ENCODE data around the gene SLC26A9.

The SLC26A9 gene

DNA sequence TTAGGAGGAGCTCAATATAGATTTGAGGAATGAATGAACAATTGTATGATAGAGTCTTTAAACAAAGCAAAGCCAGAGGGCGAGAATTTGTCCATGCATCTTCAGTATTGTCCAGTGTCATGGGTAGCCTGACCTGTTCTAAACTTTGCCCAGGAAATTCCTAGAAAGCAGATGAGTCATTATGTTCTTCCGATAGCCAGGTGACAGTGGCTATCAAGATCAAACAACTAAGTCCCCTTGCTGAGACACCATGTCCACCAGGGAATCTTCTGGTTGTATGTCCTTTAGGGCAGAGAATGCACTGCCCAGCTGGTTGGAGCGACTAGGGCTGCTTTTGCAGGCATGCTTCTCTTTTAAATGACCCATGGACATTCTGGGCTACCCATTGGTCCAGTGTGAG, 1.8 kb upstream of the SLC26A9 start:
- DNase-seq = no peak

DNA sequence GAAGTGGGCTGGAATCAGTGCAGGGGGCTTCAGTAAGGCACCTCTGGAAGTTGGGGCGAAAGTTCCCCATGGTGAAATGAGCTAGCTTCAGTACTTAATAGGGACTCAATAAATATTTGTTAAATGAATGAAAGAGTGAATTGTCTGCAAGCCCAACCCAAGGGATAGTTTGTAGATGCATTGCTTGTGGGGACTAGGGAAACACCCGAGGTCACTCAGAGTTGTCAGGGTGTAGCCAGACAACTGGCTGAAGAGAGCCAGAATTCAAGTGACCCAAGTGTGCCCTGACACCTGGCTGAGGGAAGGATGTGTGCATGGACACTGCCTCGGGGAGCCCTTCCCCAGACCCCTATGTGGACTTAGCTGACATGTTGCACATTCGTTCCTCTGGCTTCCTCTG, 1.3 kb upstream of the SLC26A9 start:
- DNase-seq = no peak

DNA sequence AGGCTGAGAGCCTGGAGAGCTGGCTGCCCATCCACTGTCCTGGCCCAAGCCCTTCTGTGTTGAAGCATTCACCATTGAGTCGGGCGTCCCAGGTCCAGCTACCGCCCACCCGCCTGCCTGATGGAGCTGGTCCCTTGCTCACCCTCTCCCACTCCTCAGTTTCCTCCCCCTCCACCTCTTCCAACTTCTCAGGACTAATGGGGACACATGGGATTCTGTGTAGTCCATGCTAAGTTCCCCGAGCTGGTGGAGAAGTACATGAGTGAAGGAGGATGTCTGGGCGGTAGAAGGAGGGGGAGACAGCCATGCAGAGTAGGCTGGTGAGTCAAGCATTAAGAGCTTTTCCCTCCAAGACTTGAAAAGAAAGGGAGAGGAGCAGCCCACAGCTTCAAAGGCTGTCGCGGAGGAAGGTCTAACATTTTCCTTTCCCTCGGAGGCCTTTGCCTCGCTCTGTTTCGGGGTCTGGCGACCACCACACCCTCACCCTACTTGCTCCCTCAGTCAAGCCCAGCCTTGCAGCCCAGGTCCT, 561 bp downstream of the SLC26A9 start:
- no peak for DNase-seq

- no peak for DNase-seq
Measured at GRCh38 chr1:205940710-205941109, 2.5 kb downstream of the SLC26A9 start.

GRCh38 chr1:205939690-205940330, 3.4 kb downstream of the SLC26A9 start:
- no peak for DNase-seq

GRCh38 chr1:205938682-205939081, 4.6 kb downstream of the SLC26A9 start:
- DNase-seq = no peak

- no peak for DNase-seq
Measured at GRCh38 chr1:205936846-205937586, 6.2 kb downstream of the SLC26A9 start.

- no peak for DNase-seq
Measured at GRCh38 chr1:205936311-205936710, 6.9 kb downstream of the SLC26A9 start.

GRCh38 chr1:205935869-205936268, 7.4 kb downstream of the SLC26A9 start:
- no peak for DNase-seq

DNA sequence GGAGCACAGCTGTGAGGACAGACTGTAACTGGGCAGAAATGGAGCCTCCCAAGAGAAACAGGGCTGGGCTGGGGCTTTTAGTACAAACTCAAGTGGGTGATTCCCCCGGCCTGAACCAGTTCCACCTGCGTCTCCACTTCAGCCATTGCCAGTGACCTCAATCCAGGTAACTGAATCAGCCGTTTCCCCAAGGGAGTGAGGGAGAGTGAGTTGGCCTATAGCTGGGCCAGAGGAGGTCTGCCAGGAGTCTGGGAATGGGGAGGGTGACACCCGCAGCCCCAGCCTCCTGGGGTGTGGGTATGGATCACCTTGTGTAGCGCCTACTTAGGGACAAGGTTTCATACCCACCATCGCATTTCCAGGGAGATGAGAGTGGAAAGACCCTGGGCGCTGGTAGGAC, 8.5 kb downstream of the SLC26A9 start:
- DNase-seq = no peak

GRCh38 chr1:205933671-205934618, 9.3 kb downstream of the SLC26A9 start:
- DNase-seq = no peak

- DNase-seq = no peak
Measured at GRCh38 chr1:205932776-205933175, 10.5 kb downstream of the SLC26A9 start.

DNA sequence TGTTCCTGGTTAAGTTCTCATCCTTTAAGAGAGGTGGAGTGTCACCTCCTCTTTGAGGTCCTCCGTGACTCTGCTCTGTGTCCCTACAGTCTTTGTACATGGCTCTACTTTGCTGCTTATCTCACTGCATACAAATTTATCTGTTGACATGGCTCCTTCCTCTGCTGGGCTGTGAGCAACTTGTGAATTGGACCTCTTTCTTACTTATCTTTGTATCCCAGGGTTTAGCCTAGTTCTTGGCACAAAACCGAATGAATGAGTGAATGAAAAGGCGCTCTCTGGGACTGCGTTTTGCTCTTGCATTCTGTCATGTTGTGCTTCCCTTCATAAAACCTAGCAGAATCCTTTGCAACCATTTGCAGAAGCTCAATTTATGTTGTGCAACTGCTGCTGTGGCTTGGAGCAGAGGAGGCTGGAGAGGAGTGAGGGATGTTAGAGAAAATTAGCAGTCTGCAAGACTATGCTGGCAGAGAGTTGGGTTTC, 12.4 kb downstream of the SLC26A9 start:
- DNase-seq = no peak

DNA sequence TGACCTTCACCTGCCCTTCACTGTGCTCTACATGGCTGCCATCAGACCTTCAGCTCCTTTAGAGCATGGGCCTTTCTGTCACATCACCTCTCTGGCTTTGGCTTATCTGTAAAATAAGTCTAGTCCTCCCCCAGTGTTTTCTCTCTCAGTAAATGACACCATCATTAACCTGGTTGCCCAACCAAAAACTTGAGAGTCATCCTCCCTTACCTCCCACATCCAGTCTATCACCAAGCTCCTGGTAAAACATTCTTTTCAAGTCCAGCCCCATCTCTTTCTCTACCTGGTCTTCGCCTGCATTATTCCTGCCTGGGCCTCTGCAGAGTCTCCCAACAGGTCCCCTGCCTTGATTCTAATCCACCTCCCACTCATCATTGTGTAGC, 13.1 kb downstream of the SLC26A9 start:
- DNase-seq = no peak

DNA sequence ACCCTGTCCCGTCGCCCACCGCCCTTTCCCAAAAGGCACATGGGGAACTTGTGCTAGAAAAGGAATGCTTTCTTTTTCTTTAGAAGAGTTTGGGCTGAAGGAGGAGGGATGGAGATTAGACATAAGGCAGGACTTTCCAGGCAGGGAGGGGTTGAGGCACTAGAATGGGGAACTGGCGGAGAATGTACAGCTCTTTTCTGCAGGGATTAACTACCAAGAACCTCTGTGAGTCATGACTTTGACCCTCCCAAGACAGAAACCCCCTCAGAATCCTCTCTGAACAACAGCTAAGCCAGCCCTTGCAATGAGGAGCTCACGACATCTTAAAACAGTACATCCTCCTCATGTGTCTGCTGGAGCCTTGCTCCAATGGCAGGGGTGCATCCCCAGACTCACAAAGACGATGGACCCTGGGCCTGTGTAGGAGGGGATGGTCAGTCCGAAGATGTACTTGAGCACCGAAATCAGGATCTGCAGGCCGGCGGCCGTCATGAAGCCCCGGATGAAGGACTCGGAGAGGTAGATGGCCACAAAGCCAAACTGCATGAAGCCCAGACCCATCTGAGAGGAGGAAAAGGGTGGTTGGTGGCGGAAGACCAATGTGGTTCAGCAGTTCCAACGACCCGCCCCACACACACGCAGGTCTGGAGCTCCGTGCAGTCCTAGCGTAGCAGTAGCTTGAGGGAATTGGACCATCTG, 13.6 kb downstream of the SLC26A9 start:
- no peak for DNase-seq

DNA sequence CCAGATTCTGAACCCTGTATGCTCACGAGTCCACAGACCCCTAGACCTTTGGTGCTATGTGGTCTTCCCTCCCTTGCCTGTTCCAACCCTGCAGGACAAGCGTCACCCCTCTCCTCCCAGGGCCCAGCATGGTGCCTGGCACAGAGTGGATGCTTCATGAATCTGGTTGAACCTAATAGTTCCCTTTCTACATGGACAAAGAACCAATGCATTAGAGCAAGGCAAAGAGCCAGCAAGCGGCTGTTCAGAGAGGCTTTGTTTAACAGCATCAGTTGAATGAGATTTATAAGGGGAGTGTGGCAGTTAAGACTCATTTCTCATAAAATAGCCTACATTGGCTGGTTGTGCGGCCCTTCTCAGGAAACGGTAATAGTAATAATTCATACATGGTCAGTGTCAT, 14.9 kb downstream of the SLC26A9 start:
- DNase-seq = no peak

GRCh38 chr1:205927676-205928075, 15.6 kb downstream of the SLC26A9 start:
- DNase-seq = no peak

- no peak for DNase-seq
Measured at GRCh38 chr1:205927247-205927646, 16.0 kb downstream of the SLC26A9 start.

- DNase-seq = no peak
Measured at GRCh38 chr1:205926636-205927035, 16.6 kb downstream of the SLC26A9 start.

DNA sequence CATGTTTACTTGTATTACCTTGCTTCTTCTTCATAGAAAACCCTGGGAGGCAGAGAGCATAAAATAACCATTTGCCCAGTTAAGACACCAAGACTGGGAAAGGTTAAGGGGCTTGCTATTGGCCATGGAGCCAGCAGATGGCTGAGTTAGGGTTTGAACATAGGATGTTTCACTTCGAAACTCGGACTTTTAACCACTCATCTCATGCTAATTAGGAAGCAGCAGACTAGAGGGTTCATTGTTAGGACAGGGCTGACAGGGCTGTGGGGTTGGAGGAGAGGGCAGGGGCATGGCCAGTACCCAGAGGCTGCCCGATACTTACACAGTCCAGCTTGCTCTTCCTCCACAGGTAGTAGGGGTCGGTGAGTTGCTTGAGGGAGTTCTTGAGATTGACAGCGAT, 17.0 kb downstream of the SLC26A9 start:
- no peak for DNase-seq

- DNase-seq = no peak
Measured at GRCh38 chr1:205925736-205926135, 17.5 kb downstream of the SLC26A9 start.

DNA sequence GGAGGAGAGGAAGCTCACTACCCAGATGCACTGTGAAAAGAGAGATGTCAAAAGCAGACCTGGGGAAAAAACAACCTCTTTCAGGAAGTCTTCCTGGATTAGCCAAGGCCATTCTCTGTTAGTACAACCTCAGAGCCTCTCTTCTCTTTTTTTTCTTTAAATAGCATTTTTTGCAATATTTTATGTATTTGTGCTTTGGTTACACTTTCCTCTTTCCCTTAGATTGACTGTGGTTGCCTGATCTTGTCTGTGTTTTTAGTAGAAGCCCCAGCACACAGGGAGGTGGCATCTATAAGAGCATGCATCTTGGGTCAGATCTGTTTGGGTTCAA, 18.8 kb downstream of the SLC26A9 start:
- DNase-seq = no peak
